GM19324 (cell line): ENCODE data around the gene GPR39.
"Not testable (repeated sequence)": the region's sequence is repeated elsewhere in the genome, so short reads cannot be mapped to it uniquely, and the experiment has no call there.

ENCODE experiments used
- ATAC-seq: cut with Tn5 transposase; IDR thresholded peaks from one replicate; pipeline ENCODE4 v1.9.1; 2021; ENCODE audit warnings: mild to moderate bottlenecking, moderate library complexity; ENCODE audit not compliant: unreplicated experiment, low FRiP score

Gene GPR39

DNA sequence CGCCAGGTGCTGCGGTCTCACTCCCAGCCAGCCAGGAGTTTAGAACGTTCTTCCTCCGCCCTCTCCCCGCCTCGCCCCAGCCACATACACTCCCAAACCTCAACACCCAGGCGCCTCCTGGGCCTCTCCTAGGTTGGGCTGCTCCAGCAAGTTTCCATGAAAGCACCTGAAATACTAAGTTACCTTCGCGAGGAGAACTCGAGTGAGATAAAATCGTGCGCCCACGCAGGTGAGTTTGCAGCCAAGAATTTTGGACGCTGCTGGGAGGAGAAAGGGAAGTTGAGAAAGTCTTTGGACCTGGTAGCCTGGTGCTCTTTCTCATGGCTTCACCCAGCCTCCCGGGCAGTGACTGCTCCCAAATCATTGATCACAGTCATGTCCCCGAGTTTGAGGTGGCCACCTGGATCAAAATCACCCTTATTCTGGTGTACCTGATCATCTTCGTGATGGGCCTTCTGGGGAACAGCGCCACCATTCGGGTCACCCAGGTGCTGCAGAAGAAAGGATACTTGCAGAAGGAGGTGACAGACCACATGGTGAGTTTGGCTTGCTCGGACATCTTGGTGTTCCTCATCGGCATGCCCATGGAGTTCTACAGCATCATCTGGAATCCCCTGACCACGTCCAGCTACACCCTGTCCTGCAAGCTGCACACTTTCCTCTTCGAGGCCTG, at the start of gene GPR39:
Gene GPR39 (plus strand): TSS at position 83 of the 673 bp plus-strand sequence.
- no peak for ATAC-seq

- ATAC-seq: no peak
Observed at GRCh38 chr2:132368191-132368590, 48.4 kb upstream of the GPR39 start.

DNA sequence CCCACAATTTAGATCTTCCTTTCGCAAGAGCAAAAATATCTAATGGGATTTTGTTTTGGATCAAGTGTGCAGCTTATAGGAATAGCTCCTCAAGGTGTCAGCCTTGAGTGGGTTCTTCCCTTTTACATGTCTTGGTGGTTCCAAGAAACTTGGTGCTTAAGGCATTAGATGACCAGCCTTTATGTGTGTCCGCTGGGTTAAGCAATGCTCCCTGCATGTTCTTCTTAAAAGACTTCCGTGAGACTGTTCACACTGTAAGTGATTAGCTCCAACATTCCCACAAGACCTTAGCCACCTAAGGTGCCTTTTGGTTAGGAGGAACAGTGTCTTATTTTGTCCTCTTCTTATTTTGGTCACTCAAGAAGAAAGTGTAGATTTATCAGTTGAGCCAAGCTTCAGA, 44.3 kb upstream of the GPR39 start:
- ATAC-seq: no peak

DNA sequence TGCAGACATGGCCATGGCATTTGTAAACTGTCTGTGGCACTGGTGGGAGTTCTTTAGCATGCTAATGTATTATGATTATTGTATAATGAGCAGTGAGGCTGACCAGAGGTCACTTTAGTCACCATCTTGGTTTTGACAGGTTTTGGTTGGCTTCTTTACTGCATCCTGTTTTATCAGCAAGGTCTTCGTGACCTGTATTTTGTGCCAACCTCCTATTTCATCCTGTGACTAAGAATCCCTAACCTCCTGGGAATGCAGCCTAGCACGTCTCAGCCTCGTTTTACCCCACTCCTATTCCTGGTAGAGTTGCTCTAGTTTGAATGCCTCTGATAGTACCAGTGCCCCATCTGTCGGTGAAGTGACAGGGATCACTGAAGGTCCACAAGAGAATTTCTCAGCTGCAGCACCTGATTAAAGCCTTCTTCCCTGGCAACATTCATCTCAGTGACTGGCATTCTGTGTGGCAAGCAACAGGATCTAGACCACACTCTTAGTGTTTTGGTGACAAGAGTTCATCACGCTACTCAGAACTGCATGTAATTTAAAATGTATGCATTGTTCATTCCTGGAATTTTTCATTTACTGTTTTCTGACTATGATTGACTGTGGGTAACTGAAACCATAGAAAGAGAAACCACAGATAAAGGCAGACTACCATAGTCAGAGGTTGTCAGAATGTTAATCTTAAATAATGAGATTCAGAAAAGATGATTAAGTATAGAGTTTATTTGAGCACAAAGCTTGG, 43.0 kb upstream of the GPR39 start:
- no peak for ATAC-seq

DNA sequence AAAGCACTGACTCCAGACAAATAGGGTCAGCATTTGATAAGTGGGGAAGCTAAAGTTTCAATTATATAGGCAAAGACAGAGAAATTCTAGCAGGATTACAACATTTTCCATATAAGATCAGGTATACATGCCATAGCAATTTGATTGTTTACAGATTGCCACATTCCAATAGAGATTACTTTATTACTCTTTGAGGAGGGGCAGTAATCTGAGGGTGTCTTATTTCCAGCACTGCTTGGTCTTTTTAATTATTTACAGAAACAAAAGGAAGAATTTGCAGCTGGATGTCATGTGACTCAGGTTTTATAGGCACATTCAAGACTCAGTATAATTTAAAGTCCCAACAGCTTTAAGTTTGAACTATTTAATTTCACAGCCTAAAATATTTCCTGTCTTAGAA, 42.5 kb upstream of the GPR39 start:
- ATAC-seq: no peak

DNA sequence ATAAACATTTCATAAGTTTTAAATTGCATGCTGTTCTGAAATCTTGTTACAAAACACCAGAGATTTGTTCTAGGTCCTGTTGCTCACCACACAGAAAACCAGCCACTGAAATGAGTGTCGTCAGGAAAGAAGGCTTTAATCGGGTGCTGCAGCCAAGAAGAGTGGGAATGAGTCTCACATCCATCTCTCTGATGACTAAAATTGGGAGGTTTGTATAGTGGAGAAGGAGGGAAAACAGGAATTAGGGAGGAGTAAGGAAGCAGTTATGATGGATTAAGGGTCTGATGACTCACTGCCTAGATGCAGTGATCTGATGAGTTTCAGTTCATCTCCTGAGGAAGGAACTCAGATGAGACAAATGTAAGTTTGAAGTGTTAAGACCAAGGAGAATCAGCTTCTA, 42.1 kb upstream of the GPR39 start:
- no peak for ATAC-seq

DNA sequence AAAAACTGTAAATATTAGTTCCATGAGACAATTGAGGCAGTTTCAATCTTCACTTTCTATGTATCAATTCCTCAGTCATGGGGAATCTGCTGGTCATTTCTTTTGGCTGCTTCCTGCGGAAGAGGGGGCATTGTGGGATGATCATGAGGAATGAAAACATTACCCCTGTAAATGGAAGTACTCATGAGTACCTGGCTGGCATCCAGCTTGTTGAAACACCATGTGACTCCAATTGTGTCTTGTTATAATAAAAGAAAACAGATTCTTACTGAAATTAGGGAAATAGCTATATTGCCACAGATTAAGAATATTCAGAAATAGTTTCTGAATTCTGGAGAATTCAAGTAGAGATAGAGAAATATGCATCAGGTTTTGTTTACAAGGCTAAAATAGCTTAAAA, 41.6 kb upstream of the GPR39 start:
- ATAC-seq: no peak

DNA sequence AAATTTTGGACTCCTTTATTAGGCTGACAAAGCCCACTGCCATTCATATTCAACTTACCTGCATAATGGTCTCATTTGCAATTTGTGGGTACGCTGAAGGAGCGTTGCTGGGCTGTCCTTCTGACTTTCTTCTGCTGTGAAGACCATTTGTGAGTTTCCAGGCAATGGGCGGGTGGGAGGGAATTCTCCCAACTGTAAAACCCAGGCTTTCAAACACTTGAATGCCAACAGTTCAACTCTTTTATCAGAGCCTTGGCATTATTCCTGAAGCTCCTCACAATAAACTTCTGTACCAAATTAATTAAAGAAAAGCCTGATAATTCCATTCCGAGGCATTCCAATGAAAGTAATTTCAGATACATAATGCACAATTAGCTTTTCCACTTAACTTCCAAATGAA, 35.2 kb upstream of the GPR39 start:
- ATAC-seq: no peak

- no peak for ATAC-seq
Observed at GRCh38 chr2:132383956-132384355, 32.6 kb upstream of the GPR39 start.

GRCh38 chr2:132384491-132385151, 32.0 kb upstream of the GPR39 start:
- no peak for ATAC-seq

- no peak for ATAC-seq
Observed at GRCh38 chr2:132387126-132387525, 29.5 kb upstream of the GPR39 start.

DNA sequence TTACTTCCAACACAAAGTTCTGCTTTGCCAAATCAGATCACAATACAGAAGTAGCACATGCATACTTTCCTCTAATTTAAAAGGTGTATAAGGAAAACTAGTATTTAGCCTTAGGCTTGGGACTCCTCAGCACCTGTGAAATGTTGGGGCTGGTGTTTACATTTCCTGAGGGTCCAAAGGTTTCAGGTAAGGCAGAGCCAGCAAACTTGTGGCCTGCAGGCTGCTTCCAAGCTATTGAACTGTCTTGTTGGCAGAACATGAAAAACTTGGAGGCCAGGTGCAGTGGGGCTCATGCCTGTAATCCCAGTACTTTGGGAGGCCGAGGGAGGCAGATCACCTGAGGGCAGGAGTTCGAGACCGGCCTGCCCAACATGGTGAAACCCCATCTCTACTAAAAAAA, 26.5 kb upstream of the GPR39 start:
- no peak for ATAC-seq

DNA sequence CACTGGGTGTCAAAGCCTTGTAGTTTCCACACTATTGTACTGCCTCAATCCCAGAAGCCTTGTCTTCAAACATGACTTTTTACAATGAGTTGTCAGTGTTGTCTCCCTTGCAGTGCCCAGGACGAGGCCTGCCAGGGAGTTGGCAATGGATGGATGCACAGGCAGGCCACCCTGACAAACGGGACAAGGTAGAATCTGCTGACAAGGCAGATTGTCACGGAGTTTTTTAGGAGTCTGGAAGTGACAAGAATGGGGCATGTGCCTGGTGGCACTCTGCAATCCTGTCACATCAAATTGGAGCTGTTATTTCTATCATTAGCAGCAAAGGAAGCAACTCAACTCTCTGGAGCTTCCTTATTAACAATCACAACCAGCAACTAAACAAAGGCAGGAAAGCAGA, 25.2 kb upstream of the GPR39 start:
- no peak for ATAC-seq

GRCh38 chr2:132392221-132392620, 24.4 kb upstream of the GPR39 start:
- ATAC-seq: no peak

DNA sequence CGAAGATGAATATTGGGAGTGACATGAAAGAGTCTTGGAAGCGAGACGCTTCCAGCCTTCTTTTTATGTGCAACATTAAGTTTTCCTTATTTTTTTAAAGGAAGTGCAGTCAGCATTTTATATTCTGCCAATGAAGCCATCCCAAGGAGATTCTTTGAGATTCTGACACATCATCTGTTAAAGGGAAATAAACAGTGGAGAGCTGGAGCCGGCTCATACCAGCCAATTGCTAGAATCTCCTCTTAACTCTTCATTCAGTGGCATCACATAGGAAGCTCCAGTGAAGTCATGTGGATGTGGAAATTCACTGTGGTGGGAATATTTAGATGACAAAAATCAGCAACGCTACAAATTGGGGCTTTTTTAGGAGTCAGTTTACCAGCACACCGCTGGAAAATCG, 23.7 kb upstream of the GPR39 start:
- ATAC-seq: no peak

DNA sequence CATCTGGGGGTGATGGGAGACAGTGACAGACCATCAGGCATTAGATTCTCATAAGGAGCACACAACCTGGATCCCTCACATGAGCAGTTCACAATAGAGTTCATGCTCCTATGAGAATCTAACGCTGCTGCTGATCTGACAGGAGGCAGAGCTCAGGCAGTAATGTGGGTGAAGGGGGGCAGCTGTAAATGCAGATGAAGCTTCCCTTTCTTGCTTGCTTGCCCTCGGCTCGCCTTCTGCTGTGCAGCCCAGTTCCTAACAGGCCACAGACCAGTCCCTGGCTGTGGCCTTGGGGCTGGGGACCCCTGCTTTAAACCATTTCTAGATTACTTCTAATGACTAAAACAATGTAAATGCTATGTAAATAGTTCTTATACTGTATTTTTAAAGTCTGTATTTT, 19.6 kb upstream of the GPR39 start:
- not testable (repeated sequence) for ATAC-seq

GRCh38 chr2:132400169-132400900, 16.3 kb upstream of the GPR39 start:
- no peak for ATAC-seq

GRCh38 chr2:132400901-132401240, 15.7 kb upstream of the GPR39 start:
- no peak for ATAC-seq

DNA sequence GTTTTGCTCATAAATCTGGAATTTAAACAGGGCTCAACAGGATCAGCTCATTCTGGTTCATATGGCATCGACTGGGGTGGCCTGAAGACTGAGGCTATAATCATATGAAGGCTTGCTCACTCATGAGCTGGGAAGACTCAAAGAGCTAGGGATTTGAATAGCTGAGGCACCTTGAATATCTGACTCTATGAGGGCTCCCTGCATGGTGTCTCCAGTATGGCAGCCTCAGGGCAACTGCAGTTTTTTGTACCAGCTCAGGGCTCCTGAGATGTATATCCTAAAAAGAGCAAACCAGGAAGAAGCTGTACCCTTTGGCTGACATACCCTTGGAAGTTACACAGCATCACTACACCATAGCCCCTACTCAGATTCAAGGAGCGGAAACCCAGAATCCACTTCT, 15.3 kb upstream of the GPR39 start:
- no peak for ATAC-seq

GRCh38 chr2:132403146-132403545, 13.5 kb upstream of the GPR39 start:
- no peak for ATAC-seq

GRCh38 chr2:132404056-132404455, 12.5 kb upstream of the GPR39 start:
- no peak for ATAC-seq
